Activated CD8-positive, alpha-beta memory T cell treated with anti-CD3 and anti-CD28 coated beads for 36 hours (primary cell): ENCODE results near the gene TICAM1. TPM values are rescaled to one million over a fixed set of nuclear protein-coding genes. Genes with fewer than 3 reads are reported as not detected.
"Not testable (repeated sequence)": the region's sequence is repeated elsewhere in the genome, so short reads cannot be mapped to it uniquely, and the experiment has no call there.

ENCODE experiments used
- CTCF ChIA-PET: fragments of 350-600 bp; sonication (Branson Sonifier 250); formaldehyde crosslinking; loops from one replicate; lab custom pipeline; 2021; ENCODE audit warnings: antibody characterized with exemption; lab: Charles Lee
- POLR2A ChIA-PET: fragments of 350-600 bp; sonication (Branson Sonifier 250); formaldehyde crosslinking; loops from one replicate; lab custom pipeline; 2021; ENCODE audit warnings: antibody characterized with exemption; lab: Charles Lee
- total RNA-seq, 2 experiments: library from RNA; stranded (reverse); gene quantifications; one replicate each; pipeline ENCODE4 v1.2.3, GENCODE V29; 2021

TICAM1 gene
- total RNA-seq, 2 experiments from 2014 or later: 24.8 to 26.6 TPM

DNA sequence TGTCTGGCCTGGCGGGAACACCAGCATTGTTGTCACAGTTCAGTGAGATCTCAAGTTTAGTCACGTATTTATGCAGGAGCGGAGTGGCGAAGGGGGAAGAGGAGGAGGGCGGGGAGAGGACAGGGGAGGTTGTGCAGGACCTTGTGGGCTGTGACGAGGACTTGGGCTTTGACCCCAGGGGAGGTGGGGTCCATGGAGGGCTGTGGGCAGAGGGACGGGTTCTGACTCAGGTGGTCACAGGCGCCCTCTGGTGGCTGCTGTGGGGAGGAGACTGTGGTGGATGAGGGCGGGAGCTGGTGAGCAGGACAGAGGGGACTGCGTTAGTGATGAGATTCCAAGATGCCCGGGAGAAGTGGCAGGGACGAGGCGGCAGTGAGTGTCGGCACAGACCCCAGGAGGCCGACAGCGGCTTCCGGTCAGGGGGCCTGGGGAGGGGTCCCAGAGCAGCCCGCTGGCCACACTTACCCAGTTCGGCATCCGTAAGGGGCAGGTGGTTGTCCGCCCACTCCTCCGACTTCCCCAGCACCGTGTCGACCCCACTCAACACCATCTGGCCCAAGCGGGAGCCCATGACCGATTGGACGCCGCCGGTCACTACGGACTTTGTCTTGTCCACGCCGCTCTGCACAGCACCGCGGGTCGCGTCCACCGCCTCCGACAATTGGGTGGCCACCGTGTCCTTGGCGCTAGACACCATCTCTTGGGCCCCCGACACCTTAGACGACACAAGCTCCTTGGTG lies 20.2 kb upstream of the TICAM1 start:
- POLR2A ChIA-PET: interaction anchor here (0.5 to 1.0 kb wide), 2 partner anchors 40 to 42 kb away, joined by 4 to 7 read pairs; no protein-coding TSS in a partner anchor
- CTCF ChIA-PET: interaction anchor here (0.6 to 10.4 kb wide), 24 partner anchors 8 to 187 kb away, joined by 3 to 157 read pairs (median 5); partner anchors contain the start of genes FEM1A and PLIN3

DNA sequence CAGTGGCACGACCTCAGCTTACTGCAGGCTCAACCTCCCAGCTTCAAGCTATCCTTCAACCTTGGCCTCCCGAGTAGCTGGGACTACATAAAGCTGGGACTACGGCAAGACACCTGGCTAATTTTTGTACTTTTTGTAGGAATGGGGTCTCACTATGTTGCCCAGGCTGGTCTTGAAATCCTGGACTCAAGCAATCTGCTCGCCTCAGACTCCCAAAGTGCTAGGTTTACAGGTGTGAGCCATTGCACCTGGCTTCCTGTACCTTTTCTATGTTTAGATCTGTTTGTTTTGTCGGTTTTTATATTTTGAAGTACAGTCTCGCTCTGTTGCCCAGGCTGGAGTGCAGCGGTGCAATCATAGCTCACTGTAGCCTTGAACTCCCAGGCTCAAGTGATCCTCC lies 17.5 kb upstream of the TICAM1 start:
- ChIA-PET CTCF (interaction anchor here (3.1 to 10.4 kb wide), 2 partner anchors 31 to 42 kb away, joined by 14 to 157 read pairs; no protein-coding TSS in a partner anchor), POLR2A (no interaction called here)

DNA sequence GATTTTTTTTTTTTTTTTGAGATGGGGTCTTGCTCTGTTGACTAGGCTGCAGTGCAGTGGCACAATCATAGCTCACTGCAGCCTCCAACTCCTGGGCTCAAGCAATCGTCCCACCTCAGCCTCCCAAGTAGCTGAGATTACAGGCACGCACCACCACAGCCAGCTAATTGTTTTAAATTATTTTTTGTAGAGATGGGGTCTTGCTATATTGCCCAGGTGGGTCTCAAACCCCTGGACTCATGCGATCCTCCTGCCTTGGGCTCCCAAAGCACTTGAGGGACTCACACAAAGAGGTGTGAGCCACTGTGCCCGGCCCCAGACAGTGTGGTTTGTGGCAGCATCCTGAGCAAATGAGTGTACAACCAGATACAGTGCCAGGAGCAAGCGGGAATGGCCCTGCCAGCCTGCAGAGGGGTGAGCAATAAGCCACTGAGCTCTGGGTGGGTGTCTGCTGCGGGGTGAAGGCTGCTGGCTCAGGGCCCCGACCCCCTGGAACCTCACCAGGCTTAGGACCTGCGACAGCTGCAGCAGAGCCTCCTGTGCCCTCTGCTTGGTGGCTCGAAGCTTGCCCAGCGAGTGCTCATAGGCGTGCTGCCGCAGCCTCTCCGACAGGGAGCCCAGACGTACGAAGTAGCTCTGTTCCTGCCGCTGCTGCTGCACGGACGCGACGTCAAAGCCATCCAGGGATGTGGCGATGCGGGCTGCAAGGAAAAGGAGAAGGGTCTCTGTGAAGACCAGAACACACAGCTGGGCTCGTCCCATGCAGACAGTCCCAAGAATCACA lies 15.9 kb upstream of the TICAM1 start:
- ChIA-PET POLR2A (no interaction called here), CTCF (interaction anchor here (1.2 to 2.4 kb wide), 2 partner anchors 30 to 38 kb away, joined by 3 to 11 read pairs; no protein-coding TSS in a partner anchor)

- CTCF ChIA-PET: interaction anchor here (2.4 to 4.6 kb wide), 2 partner anchors 36 to 37 kb away, joined by 11 to 24 read pairs; no protein-coding TSS in a partner anchor
- POLR2A ChIA-PET: interaction anchor here (0.6 kb wide), 1 partner anchor 9 kb away, joined by 5 read pairs; no protein-coding TSS in a partner anchor
Measured at GRCh38 chr19:4845975-4846374, 14.5 kb upstream of the TICAM1 start.

DNA sequence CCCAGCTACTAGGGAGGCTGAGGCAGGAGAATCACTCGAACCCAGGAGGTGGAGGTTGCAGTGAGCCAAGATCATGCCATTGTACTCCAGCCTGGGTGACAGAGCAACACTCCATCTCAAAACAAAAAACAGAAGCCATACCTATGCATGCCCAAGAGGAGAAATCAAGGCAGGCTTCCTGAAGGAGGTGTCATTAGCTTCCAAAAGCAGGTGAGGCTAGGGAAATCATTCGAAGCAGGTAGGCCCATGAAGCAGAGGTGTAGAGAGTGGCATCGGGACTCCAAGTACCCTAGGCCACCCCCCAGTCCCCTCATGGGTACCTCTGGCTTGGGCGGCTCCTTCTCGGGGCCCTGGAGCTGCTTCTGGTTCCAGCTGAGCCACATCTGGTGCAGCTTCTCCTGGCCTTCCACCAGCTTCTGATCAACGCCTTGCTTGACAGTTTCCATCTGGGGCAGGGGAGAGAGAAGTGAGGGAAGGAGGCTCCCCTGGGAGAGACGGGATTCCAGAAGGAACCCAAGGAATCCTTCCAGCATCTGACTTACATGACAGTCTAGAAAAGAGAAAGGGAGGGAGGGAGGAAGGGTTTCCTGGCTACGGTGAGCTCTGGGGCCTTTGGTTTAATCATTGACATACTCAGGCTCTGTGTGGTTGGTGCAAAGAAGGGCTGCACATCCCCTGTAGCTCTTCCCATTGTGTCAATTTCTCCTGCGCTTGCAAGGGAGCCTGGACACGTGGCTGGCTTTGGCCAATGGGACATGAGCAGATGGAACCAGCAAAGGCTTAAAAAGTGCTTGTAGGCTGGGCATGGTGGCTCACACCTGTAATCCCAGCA lies 13.1 kb upstream of the TICAM1 start:
- CTCF ChIA-PET: interaction anchor here (1.0 to 4.6 kb wide), 2 partner anchors 15 to 34 kb away, joined by 4 to 24 read pairs; no protein-coding TSS in a partner anchor
- POLR2A ChIA-PET: no interaction called here

DNA sequence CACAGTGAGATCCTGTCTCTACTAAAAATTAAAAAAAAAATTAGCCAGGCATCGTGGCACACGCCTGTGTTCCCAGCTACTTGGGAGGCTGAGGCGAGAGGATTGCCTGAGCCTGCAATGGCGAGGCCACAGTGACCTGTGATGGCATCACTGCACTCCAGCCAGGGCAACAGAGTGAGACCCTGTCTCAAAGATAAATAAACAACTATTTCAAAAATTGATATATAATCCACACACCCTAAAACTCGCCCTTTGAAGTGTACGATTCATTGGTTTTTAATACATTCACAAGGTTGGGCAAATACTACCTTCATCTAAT lies 12.1 kb upstream of the TICAM1 start:
- ChIA-PET CTCF (interaction anchor here (0.6 to 4.6 kb wide), 2 partner anchors 33 to 383 kb away, joined by 3 to 24 read pairs; no protein-coding TSS in a partner anchor), POLR2A (interaction anchor here (0.7 kb wide), 1 partner anchor 64 kb away, joined by 3 read pairs; no protein-coding TSS in a partner anchor)

DNA sequence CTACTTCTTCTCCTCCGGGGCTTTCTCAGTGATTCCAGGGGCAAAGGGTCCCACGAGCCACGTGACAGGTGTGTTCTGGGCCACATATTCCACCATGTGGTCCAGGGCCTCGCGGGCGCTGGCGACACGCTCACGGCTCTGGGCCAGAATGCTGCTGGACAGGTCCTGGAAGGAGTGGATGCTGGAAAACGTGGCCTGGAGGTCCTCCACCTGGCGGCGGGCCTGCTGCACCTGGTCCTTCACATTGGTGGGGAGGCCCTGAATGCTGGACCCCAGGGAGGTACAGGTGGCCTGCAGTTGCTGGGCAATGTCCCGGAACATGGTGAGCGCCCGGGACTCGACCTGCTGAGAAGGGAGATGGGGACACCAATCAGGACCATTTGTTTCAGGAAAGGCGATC lies 7.7 kb upstream of the TICAM1 start:
- POLR2A ChIA-PET: no interaction called here
- CTCF ChIA-PET: interaction anchor here (1.4 to 2.7 kb wide), 3 partner anchors 8 to 30 kb away, joined by 4 to 16 read pairs (median 5); partner anchors contain the start of gene TICAM1

- ChIA-PET POLR2A (no interaction called here), CTCF (interaction anchor here (0.6 kb wide), 1 partner anchor 22 kb away, joined by 3 read pairs; no protein-coding TSS in a partner anchor)
Measured at GRCh38 chr19:4832776-4833175, 1.3 kb upstream of the TICAM1 start.

DNA sequence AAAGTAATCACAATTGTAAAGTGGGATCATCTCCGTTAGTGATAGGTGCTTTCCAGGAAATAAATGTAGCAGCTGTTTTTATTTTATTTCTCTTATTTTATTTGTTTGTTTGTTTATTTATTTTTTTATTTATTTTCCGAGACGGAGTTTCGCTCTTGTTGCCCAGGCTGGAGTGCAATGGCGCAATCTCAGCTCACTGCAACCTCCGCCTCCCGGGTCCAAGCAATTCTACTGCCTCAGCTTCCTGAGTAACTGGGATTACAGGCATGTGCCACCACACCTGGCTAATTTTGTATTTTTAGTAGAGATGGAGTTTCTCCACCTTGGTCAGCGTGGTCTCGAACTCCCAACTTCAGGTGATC lies 448 bp upstream of the TICAM1 start:
- ChIA-PET CTCF (interaction anchor here (0.7 to 4.3 kb wide), 4 partner anchors 8 to 430 kb away, joined by 3 to 37 read pairs (median 4); no protein-coding TSS in a partner anchor), POLR2A (interaction anchor here (0.7 kb wide), 1 partner anchor 177 kb away, joined by 15 read pairs; no protein-coding TSS in a partner anchor)

- CTCF ChIA-PET: interaction anchor here (0.7 to 4.3 kb wide), 7 partner anchors 9 to 80 kb away, joined by 3 to 37 read pairs (median 4); no protein-coding TSS in a partner anchor
- POLR2A ChIA-PET: interaction anchor here (0.7 kb wide), 2 partner anchors 191 to 997 kb away, joined by 5 to 8 read pairs; no protein-coding TSS in a partner anchor
Measured at GRCh38 chr19:4830768-4831265, 695 bp downstream of the TICAM1 start.

GRCh38 chr19:4830332-4830731 lies 1.2 kb downstream of the TICAM1 start:
- ChIA-PET CTCF (interaction anchor here (0.7 to 4.3 kb wide), 7 partner anchors 9 to 81 kb away, joined by 3 to 37 read pairs (median 4); no protein-coding TSS in a partner anchor), POLR2A (no interaction called here)

GRCh38 chr19:4829001-4829712 lies 2.4 kb downstream of the TICAM1 start:
- POLR2A ChIA-PET: no interaction called here
- CTCF ChIA-PET: interaction anchor here (0.6 to 4.3 kb wide), 3 partner anchors 15 to 29 kb away, joined by 3 to 37 read pairs (median 4); no protein-coding TSS in a partner anchor

DNA sequence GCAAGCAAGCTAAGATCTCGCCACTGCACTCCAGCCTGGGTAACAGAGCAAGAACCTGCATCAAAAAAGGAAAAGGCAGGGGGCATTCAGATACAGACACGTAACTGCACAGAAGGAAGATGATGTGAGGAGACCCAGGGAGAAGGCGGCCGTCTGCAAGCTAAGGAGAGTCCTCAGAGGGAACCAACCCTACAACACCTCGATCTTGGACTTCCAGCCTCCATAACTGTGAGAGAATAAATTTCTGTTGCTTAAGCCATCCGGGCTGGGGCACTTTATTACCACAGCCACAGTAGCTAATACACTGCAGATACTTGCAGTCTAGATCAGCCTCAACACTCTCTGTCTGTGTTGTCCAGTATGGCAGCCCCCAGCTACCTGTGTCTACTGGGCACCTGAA lies 7.9 kb downstream of the TICAM1 start:
- ChIA-PET POLR2A (interaction anchor here (0.7 kb wide), 2 partner anchors 19 to 90 kb away, joined by 5 to 7 read pairs; no protein-coding TSS in a partner anchor), CTCF (interaction anchor here (0.7 to 3.4 kb wide), 3 partner anchors 11 to 83 kb away, joined by 3 to 18 read pairs (median 11); no protein-coding TSS in a partner anchor)

GRCh38 chr19:4822354-4822753 lies 9.2 kb downstream of the TICAM1 start:
- CTCF ChIA-PET: interaction anchor here (1.1 to 3.4 kb wide), 3 partner anchors 10 to 29 kb away, joined by 5 to 18 read pairs (median 11); no protein-coding TSS in a partner anchor
- POLR2A ChIA-PET: not testable (repeated sequence)

DNA sequence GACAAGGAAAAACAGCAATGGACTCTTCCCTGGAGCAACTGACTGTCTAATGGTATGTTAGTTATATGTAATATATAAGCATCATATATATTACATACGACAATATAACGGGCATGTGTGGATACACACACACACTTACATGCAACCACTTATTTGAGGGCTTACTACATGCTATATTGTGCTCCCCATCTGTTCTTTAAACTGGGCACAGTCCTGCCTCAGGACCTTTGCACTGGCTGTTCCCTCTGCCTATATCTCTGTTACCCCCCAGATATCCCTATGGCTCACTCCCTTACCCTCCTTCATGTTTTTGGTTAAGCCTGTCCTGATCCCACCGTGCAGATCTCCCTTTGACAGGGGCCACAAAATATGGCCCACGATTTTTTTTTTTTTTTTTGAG lies 10.2 kb downstream of the TICAM1 start:
- ChIA-PET POLR2A (no interaction called here), CTCF (interaction anchor here (3.3 to 3.4 kb wide), 2 partner anchors 9 to 12 kb away, joined by 15 to 18 read pairs; no protein-coding TSS in a partner anchor)

- CTCF ChIA-PET: interaction anchor here (1.4 to 3.3 kb wide), 4 partner anchors 8 to 213 kb away, joined by 3 to 15 read pairs (median 9); no protein-coding TSS in a partner anchor
- POLR2A ChIA-PET: no interaction called here
Measured at GRCh38 chr19:4817467-4818277, 13.8 kb downstream of the TICAM1 start.
